NCI-H446 treated with DMSO at 0.1 percent for 48 hours (cell line): ENCODE results near the gene CDC42BPA.

ENCODE experiments used
- DNase-seq: peaks from one replicate; lab custom pipeline; 2025; lab: John Stamatoyannopoulos, UW

Gene CDC42BPA

DNA sequence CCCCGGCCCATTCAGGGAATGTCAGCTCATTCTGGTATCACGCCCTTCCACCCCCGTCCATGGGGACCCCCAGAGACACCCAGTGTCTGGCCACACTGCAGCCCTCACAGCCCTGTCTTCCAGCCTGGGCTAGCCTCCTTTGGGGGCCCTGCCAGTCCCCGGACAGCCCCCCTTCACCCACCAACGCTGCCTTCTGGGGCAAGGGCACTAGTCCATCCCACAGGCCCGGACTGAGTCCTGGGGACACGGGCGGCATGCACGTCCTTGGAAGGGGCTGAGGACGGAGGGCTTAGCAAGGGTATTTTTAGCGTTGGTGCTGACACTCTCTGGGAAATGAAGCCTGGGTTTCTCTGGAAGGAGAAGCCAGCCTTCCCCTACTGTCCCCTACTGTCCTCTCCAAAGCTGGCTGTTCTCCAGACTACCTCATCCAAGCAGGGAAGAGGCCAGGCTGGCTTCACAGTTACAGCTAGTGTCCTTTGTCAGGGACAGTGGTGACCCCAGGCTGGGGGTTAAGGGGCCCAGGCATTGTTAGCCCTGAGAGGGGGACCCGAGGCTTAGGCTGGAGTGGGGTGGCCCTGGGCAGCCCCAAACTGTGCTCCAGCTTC lies 338.7 kb downstream of the CDC42BPA start:
- DNase-seq = no peak

DNA sequence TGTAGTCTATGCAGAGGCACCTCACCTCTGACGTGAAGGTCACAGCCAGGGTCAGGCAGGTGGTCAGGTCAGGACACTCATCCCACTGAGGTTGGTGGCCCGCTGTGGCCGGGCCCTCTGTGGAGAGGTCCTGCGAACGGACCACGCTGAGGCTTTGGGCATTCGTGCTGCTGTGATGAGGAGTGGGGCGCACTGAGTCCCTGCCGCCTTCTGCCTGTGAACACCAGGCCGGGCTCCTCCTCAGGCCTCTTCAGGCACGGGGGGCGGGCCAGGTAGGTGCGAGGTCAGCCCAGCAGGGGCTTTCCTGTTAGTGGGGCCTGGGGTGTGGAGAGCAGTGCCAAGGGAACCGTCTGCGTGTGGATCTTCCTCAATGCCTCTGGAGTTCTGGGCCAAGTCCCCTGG lies 339.2 kb downstream of the CDC42BPA start:
- DNase-seq = no peak

GRCh38 chr1:226978432-226979114 lies 339.7 kb downstream of the CDC42BPA start:
- no peak for DNase-seq

DNA sequence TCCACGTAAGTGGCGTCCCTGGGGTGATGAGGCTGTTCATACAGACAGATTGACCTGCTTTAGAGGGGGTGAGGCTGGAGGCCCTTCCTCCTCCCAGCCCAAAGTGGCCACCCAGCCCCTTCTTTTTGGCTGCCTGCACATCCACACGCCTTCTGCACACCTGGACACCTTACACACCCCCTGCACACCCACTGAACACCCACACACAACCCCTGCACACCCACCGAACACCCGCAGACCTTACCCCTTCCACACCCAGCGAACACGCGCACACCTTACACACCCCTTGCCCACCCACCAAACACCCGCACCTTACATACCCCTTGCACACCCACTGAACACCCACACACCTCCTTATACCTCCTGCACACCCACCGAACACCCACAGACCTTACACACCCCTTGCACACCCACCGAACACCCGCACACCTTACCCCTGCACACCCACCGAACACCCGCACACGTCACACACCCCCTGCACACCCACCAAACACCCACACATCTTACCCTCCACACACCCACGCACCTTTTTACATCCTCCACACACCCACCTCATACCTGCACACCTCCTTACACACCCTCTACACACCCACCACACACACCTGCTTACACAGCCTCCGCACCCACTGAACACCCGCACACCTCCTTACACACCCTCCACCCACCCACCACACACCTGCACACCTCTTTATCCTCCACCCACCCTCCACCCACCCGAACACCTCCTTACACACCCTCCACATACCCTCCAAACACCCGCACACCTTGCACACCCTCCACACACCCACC lies 340.5 kb downstream of the CDC42BPA start:
- DNase-seq = no peak

DNA sequence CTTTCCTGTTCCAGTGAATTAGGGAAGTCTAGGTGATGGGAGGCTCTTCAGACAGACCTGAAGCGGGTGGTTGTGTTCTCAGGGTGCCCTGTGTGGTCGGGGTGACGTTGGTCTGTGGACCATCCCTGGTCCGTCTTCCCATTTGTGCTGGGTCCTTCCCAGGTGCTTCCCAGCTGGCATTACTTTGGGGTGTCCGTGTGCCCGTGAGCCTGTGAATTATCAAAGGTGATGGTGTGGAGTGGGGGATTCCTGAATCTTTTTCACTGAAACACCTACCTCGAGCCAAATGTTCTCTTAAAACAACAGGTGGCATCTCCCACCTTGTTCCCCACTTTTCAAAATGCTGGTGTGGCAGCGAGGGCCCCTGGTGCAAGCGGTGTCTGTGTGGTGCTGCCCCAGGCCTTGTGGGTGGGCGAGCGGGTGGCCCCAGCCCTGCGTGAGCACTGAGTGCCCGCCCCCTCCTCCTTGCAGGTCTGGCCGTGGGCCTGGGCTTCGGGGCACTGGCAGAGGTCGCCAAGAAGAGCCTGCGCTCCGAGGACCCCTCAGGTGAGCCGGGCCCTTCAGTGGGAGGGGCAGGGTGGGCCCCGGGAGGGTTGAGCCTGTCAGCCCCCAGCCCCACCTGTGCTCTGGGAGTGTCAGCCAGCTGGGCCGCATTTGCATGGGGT lies 341.2 kb downstream of the CDC42BPA start:
- DNase-seq = no peak

DNA sequence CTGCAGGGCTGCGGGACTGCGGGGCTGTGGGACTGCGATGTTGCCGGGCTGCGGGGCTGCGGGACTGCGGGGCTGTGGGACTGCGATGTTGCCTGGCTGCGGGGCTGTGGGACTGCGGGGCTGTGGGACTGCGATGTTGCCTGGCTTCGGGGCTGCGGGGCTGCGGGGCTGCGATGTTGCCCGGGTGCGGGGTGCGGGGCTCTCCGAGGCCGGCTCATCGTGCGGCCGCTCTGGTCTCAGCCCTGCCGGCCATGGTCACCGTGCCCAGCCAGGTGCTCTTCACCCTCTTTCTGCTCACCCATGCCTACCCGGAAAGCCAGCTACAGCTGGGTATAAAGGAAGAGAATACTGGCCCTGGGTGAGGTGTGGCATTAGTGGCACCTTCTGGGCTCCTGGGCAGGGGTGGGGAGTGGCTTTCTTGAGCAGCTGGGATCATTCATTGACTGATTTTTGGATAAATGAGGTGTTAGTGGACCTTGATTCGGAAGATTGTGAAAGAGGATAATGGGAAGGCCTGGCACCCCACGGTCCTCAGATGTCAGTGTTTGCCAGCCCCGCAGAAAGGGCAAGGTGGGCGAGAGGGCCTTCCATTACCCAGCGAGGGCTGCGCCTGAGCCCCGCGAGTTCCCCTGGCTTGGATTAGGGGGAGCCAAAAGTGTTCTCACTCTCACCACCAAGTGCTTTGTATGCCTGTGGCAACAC lies 341.9 kb downstream of the CDC42BPA start:
- no peak for DNase-seq

DNA sequence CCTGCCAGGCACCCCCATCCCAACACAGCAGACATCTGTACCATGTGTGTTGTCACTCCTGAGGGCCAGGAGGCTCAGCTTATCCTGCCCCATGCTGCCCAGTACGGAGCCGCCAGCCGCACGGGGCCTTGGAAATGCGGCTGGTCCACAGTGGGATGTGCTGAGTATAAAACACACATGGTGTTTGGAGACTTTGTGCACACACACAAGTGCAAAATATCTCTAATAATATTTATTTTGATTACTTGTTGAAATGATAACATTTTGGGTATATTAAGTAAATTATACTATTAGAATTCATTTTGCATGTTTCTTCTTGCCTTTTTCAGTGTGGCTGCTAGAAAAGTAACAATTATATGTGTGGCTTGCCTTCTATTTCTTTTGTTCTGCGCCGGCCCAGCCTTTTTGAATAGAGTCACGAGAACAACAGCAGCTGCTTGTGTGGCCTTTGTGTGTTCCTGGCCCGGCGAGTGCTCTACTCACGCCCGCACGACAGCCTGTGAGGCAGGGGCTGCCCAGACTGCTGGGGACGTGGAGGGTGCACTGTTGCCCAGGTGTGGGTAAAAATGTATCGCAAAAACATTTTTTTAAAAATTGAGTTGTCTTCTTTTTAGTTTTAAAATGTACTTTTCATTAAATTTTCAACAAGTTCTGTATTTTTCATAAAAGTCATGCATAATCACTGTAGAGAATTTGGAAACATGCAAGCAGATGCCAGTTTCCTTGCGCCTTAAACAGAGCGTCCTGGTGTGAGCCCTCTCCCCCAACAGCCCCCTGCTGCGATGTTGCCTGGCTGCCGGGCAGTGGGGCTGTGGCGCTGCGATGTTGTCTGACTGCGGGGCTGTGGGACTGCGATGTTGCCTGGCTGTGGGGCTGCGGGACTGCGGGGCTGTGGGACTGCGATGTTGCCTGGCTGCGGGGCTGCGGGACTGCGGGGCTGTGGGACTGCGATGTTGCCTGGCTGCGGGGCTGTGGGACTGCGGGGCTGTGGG lies 342.7 kb downstream of the CDC42BPA start:
- no peak for DNase-seq

DNA sequence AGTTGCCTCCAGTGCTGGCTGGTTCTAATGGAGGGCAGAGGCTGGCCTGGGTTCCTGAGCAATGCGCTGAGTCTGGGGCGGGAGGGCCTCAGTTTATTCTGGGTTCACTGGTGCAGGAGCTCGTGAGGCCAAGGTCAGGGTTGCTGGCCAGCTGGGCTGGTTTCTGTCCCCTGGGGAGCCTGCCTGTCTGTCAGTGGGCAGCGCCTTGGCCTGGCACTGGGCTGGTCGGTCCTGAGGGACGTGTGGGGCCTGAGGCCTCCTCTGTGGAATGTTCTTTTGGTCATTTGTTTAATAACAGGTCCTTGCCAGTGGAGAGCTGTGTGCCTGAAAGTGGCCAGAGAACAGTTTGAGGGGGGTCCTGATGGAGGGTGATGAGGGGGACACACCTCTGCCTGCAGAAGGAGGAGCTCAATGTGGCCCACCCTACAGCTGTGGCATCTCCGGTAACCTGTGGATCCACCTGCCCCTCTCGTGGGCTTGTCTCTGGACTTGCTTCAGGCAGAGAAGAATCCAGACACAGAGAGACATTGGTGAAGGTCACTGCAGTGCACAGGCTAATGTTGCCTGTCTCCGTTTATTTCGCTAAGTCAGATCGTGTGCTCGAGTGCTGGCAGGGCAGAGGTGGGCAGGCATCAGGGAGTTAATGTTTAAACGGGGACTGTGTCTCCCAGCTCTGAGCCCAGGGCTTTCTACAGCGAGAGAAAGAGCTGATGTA lies 343.6 kb downstream of the CDC42BPA start:
- no peak for DNase-seq

DNA sequence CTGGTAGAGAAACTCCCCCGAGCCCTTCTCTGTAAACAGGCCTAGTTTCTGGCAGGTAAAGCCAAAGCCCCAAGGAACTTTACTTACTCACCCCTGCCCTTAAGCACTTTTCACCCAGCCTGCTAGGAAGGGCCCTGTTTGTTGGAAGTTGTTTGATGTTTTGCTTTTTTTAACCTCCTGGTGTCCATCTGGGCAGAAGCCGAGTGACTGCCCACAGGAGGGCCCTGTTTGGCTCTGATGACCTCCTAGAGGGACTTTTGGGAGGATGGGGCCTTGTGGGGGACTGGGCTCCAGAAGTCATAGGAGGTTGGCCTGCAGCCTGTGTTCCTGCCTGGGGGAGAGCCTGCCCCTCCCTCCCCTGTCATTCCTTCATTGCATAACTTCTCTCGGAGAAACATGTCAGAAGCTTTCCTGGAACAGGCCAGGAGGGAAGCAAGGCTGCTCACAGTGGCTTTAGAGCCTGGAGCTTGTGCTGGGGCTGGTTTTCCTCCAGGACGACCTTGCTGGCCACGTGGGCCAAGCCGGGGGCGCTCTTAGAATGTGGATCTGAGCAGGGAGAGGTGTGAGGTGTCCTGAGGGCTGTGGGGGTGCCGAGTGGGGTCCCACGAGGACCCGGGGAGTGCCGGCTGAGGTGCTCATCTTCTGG lies 344.3 kb downstream of the CDC42BPA start:
- DNase-seq = no peak

GRCh38 chr1:226973371-226973897 lies 344.9 kb downstream of the CDC42BPA start:
- peak; percentile 97 for DNase-seq

GRCh38 chr1:226972931-226973330 lies 345.4 kb downstream of the CDC42BPA start:
- no peak for DNase-seq

GRCh38 chr1:226971765-226972164 lies 346.5 kb downstream of the CDC42BPA start:
- no peak for DNase-seq

GRCh38 chr1:226967665-226968064 lies 350.6 kb downstream of the CDC42BPA start:
- peak; percentile 82 for DNase-seq

GRCh38 chr1:226966683-226967082 lies 351.6 kb downstream of the CDC42BPA start:
- no peak for DNase-seq

DNA sequence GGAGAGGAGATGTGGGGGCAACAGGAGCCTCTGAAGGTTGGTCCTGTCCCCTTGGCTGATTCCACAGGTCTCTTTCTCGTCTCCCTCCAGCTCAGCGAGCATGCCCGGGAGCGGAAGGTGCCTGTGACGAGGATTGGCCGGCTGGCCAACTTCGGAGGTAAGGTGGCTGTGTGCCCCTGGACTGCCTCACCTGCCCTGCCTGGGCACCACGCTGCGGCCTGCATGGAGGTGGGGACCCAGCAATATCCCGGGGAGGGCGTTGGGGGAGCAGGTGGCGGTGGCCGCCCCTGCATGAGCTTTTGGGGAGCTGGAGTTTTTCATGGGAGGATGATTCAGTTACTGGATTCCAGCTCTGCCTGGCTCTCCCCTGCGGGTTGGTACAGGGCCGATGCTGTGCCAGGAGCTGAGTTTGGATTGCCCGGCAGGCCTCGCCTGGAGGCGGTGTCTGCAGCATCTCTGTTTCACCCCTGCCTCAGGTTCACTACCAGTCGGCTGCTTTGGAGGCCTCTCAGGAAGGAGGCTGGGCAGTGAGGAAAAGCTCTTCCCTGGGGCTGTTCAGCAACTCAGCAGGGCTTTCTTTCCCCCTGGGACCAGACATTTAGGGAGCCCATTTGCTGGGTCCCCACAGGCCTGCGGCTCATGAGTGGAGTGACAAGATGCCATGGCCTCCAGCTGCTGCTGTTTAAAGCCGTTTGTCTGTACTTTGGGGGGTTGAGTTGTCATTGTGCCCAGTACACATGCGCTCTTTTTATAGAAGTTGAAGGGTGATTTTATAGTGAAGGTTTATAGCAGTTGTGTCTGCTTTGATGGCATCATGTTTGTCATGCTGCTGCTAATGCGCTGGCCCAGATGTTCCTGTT lies 352.5 kb downstream of the CDC42BPA start:
- no peak for DNase-seq

GRCh38 chr1:226964611-226965486 lies 353.4 kb downstream of the CDC42BPA start:
- DNase-seq = no peak

DNA sequence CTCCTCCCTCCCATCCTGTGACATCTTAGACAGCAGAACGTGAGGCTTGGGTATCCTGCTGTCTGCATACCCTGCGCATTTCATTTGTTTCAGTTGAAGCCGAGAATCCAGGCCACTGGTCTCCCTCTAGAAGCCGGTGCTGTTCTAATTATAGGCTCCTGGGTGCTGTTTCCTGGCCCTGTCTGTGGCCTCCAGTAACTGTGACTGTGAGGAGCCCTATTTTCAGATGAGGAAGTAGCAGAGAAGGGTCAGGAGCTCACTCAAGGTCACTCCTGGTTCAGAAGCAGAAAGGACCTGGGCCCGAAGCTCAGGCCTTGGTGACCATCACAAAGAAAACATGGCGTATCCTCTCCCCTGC lies 354.2 kb downstream of the CDC42BPA start:
- DNase-seq = no peak
